ENCODE data around the gene ALKBH4.

ALKBH4 gene

GRCh38 chr7:102426268-102427018 is 38.2 kb downstream of the ALKBH4 start:
- TF ChIP-seq, protein P1, sequence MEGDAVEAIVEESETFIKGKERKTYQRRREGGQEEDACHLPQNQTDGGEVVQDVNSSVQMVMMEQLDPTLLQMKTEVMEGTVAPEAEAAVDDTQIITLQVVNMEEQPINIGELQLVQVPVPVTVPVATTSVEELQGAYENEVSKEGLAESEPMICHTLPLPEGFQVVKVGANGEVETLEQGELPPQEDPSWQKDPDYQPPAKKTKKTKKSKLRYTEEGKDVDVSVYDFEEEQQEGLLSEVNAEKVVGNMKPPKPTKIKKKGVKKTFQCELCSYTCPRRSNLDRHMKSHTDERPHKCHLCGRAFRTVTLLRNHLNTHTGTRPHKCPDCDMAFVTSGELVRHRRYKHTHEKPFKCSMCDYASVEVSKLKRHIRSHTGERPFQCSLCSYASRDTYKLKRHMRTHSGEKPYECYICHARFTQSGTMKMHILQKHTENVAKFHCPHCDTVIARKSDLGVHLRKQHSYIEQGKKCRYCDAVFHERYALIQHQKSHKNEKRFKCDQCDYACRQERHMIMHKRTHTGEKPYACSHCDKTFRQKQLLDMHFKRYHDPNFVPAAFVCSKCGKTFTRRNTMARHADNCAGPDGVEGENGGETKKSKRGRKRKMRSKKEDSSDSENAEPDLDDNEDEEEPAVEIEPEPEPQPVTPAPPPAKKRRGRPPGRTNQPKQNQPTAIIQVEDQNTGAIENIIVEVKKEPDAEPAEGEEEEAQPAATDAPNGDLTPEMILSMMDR (conservative IDR thresholded peaks at IDR 0.05; ENCODE audit: control insufficient read depth, insufficient read depth, low read depth, low read length), result no peak
- no peak for DNase-seq (ENCODE audit: low read depth)
- no peak overlapping the region for H3K4me3 ChIP-seq (ENCODE audit: control insufficient read depth, low read depth, low read length)

DNA sequence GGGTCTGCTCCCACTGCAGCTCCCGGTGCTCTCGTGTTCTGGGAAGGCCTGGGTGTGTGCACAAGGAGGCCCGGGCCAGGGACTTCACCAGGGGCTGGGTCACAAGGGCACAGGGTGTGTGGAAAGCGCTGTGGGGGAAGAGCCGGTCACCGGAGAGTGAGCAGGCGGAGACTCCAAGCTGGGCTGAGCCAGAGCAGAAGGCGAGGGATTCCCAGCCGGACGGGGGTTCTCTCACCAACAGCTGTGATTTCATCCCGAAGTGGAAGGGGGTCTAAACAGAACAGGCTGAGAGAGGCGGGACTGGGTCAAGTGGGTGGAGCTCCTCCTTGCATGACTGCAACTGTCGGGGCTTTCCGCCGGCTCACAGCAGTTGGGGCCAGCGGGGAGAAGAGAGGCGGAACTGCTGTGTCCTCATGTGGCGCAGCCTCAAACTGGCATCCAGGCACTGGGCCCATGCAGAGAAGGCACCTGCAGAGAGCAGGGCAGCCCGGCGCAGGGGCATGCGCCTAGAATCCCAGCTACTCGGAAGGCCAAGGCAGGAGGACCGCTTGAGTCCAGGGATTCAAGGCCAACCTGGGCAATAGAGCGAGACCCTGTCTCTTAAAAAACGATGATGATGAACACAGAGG is 38.9 kb downstream of the ALKBH4 start:
- H3K4me3 ChIP-seq (ENCODE audit: control insufficient read depth, low read depth, low read length), result no peak overlapping the region
- TF ChIP-seq, protein P1 (conservative IDR thresholded peaks at IDR 0.05; ENCODE audit: control insufficient read depth, insufficient read depth, low read depth, low read length), result no peak
- no peak for DNase-seq (ENCODE audit: low read depth)

GRCh38 chr7:102424787-102425218 is 39.9 kb downstream of the ALKBH4 start:
- no peak for DNase-seq (ENCODE audit: low read depth)
- TF ChIP-seq, protein P1 (conservative IDR thresholded peaks at IDR 0.05; ENCODE audit: control insufficient read depth, insufficient read depth, low read depth, low read length), result no peak

GRCh38 chr7:102424129-102424551 is 40.5 kb downstream of the ALKBH4 start:
- no peak overlapping the region for H3K4me3 ChIP-seq (ENCODE audit: control insufficient read depth, low read depth, low read length)
- DNase-seq (ENCODE audit: low read depth), result no peak
- TF ChIP-seq, protein P1 (conservative IDR thresholded peaks at IDR 0.05; ENCODE audit: control insufficient read depth, insufficient read depth, low read depth, low read length), result no peak

More at GRCh38 chr7:102424787-102425218, 39.9 kb downstream of the ALKBH4 start:
- H3K4me3 ChIP-seq (ENCODE audit: control insufficient read depth, low read depth, low read length), result no peak overlapping the region

DNA sequence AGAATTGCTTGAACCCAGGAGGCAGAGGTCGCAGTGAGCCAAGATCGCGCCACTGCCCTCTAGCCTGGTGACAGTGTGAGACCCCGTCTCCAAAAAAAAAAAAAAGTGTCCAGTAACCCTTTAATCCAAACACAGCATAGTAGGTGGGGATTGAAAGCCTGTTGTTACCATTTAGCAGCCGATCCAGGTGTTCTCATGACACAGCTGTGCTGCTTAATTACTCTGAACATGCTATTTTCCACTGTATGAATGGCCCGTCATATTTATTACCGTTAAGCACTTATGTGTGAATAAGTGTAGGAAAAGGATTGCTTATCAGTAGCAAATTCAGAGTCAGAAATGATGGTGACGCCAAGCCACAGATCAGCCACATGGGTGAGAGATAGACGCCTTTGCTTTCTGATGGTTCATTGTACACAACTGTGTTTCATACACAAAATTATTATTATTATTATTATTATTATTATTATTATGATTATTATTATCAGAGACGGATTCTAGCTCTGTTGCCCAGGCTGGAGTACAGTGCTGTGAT is 42.9 kb downstream of the ALKBH4 start:
- TF ChIP-seq, protein P1 (conservative IDR thresholded peaks at IDR 0.05; ENCODE audit: control insufficient read depth, insufficient read depth, low read depth, low read length), result no peak
- H3K4me3 ChIP-seq (ENCODE audit: control insufficient read depth, low read depth, low read length), result no peak overlapping the region
- DNase-seq (ENCODE audit: low read depth), result no peak

DNA sequence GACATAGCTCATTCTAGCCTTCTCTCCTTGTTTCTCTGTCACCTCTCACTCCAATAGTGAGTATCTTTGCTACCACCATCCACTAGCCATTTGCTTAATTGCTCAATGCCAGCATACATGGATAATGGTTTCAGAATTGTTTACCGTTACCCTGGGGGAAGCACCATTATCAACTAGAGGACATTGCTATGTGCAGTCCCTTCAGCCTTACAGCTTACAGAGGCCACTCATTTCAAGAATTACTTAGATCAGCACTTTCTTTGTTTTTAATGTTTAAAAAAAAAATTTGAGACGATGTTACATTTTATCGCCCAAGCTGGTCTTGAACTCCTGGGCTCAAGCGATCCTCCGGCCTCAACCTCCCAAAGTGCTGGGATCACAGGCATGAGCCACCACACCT is 46.1 kb downstream of the ALKBH4 start:
- H3K4me3 ChIP-seq (ENCODE audit: control insufficient read depth, low read depth, low read length), result no peak overlapping the region
- TF ChIP-seq, protein P1 (conservative IDR thresholded peaks at IDR 0.05; ENCODE audit: control insufficient read depth, insufficient read depth, low read depth, low read length), result no peak
- DNase-seq (ENCODE audit: low read depth), result no peak
